Mammary epithelial cell (primary cell): ENCODE results near the gene SLC38A11.

ENCODE experiments used
- EZH2 ChIP-seq: IDR thresholded peaks from 2 replicates; pipeline ENCODE4 v1.6.1; 2012; ENCODE audit warnings: low read length, inconsistent platforms, borderline replicate concordance
- TF ChIP-seq, protein P1 (sequence below), 2 donors: IDR thresholded peaks in 1 of 2; conservative IDR thresholded peaks in 1 of 2; 2 replicates each; pipeline ENCODE4 v1.5.1; 2011 to 2012; ENCODE audit warnings: inconsistent platforms in 2 of 2, low read length in 2 of 2, mild to moderate bottlenecking in 2 of 2, control low read depth in 1 of 2, low read depth in 1 of 2; ENCODE audit not compliant: insufficient read depth in 1 of 2; ENCODE audit errors: extremely low read depth in 1 of 2

DNA sequence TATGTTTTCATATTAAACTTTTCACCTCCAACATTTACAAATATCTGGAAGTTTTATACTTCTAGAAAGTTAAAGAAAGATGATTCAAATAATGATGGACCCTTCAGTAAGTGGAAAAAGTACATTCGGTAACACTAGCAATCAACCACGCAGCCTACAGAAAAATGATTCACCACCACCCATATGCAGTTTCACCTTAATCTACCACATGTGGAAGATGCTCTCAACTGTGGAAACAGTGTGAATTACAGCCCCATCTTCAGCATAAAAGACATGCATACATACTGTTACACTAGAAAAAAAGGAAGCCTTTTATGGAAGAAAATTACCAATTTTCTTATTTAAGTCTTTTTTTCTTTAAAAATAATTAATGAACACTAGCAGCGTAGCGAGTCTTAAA is 1.1 kb downstream of the SLC38A11 start:
- TF ChIP-seq, protein P1, sequence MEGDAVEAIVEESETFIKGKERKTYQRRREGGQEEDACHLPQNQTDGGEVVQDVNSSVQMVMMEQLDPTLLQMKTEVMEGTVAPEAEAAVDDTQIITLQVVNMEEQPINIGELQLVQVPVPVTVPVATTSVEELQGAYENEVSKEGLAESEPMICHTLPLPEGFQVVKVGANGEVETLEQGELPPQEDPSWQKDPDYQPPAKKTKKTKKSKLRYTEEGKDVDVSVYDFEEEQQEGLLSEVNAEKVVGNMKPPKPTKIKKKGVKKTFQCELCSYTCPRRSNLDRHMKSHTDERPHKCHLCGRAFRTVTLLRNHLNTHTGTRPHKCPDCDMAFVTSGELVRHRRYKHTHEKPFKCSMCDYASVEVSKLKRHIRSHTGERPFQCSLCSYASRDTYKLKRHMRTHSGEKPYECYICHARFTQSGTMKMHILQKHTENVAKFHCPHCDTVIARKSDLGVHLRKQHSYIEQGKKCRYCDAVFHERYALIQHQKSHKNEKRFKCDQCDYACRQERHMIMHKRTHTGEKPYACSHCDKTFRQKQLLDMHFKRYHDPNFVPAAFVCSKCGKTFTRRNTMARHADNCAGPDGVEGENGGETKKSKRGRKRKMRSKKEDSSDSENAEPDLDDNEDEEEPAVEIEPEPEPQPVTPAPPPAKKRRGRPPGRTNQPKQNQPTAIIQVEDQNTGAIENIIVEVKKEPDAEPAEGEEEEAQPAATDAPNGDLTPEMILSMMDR (conservative IDR thresholded peaks at IDR 0.05 in 1 of 2, IDR thresholded peaks at IDR 0.05 in 1 of 2; ENCODE audit: extremely low read depth in 1 of 2, insufficient read depth in 1 of 2, low read depth in 1 of 2, low read length in 2 of 2): no peak
- no peak for TF ChIP-seq EZH2
